ENCODE results near the gene MUC2. TPM values are rescaled to one million over a fixed set of nuclear protein-coding genes. Genes with fewer than 3 reads are reported as not detected.

Gene MUC2
- total RNA-seq, 1 experiment from 2014 or later = not detected

DNA sequence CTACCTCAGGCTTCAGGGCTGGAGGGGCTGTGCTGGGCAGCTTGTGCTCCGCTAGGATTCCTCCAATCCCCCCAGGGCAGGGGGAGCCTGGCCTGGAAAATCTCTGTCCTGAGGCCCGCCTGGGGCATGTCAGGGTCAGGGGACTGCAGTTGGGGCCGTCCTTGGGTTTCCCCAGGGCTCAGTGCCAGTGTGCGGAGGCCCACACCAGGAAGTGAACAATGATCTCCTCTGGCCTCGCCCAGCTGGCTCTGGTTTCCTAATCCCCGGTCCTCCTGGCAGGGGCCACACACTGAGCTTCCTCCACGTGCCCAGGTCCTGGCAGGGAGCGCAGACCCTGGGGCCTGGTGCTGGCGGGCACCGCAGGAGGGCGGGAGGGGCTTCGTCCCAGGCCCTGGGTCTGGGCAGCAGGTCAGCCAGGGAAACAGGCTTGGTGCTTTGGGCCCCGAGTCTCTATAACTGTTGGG, 1.4 kb upstream of the MUC2 start:
- intact Hi-C loops (cut with micrococcal nuclease; ENCODE audit: unreplicated experiment) = no loop called here
- Histone ChIP-seq H3K27ac (ENCODE audit: low read depth, low read length, poor library complexity, severe bottlenecking) (no peak overlapping the region), H3K9me3 (ENCODE audit: low read depth, low read length, poor library complexity, severe bottlenecking) (no peaks in the 10 kb centered on the region), H3K4me3 (ENCODE audit: low read depth, low read length, poor library complexity, severe bottlenecking) (no peak overlapping the region), H3K4me1 (ENCODE audit: insufficient read depth, low read length, poor library complexity, severe bottlenecking) (no peaks in the 10 kb centered on the region), H3K27me3 (replicated peaks; ENCODE audit: insufficient read depth, low read depth, low read length, poor library complexity) (no peaks in the 10 kb centered on the region), H3K36me3 (ENCODE audit: insufficient read depth, low read length, poor library complexity, severe bottlenecking) (no peaks in the 10 kb centered on the region)
- ChIA-PET CTCF (no interaction called here), POLR2A (ENCODE audit: low non-redundant PET) (no interaction called here)
- DNase-seq (ENCODE audit: low spot score) = no peak
- TF ChIP-seq, protein P1, sequence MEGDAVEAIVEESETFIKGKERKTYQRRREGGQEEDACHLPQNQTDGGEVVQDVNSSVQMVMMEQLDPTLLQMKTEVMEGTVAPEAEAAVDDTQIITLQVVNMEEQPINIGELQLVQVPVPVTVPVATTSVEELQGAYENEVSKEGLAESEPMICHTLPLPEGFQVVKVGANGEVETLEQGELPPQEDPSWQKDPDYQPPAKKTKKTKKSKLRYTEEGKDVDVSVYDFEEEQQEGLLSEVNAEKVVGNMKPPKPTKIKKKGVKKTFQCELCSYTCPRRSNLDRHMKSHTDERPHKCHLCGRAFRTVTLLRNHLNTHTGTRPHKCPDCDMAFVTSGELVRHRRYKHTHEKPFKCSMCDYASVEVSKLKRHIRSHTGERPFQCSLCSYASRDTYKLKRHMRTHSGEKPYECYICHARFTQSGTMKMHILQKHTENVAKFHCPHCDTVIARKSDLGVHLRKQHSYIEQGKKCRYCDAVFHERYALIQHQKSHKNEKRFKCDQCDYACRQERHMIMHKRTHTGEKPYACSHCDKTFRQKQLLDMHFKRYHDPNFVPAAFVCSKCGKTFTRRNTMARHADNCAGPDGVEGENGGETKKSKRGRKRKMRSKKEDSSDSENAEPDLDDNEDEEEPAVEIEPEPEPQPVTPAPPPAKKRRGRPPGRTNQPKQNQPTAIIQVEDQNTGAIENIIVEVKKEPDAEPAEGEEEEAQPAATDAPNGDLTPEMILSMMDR (conservative IDR thresholded peaks at IDR 0.05; ENCODE audit: low read depth, low read length) = no peak
- TF ChIP-seq EZH2 (IDR thresholded peaks at IDR 0.05; ENCODE audit: borderline replicate concordance, low read depth, low read length, poor library complexity, severe bottlenecking) = no peak
- no TSS peak for BruUV-seq (replicated peaks)

DNA sequence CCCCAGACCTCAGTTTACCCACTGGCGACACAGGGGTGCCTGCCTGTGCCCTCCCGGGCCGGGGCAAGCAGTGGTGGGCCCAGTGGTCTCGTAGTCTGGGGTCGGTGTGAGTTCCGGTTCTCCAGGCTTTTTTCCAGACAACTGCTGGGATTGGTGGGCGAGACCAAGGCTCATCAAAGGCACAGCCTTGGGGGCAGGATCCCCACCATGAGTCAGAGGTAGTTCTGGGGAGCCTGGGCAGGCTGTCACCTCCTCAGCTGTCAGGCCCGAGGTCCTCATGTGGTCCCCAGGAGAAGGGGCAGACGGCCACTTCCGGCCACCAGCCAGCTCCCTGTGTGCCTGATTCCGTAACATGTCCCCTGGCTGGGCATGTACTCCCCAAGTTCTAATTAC, 827 bp upstream of the MUC2 start:
- intact Hi-C loops (cut with micrococcal nuclease; ENCODE audit: unreplicated experiment) = no loop called here
- CTCF ChIA-PET = no interaction called here
- Histone ChIP-seq H3K4me1 (ENCODE audit: insufficient read depth, low read length, poor library complexity, severe bottlenecking) (no peaks in the 10 kb centered on the region), H3K9me3 (ENCODE audit: low read depth, low read length, poor library complexity, severe bottlenecking) (no peaks in the 10 kb centered on the region), H3K4me3 (ENCODE audit: low read depth, low read length, poor library complexity, severe bottlenecking) (no peak overlapping the region), H3K36me3 (ENCODE audit: insufficient read depth, low read length, poor library complexity, severe bottlenecking) (no peaks in the 10 kb centered on the region), H3K27me3 (replicated peaks; ENCODE audit: insufficient read depth, low read depth, low read length, poor library complexity) (no peaks in the 10 kb centered on the region), H3K27ac (ENCODE audit: low read depth, low read length, poor library complexity, severe bottlenecking) (no peak overlapping the region)
- DNase-seq (ENCODE audit: low spot score) = no peak
- BruUV-seq (replicated peaks) = no TSS peak
- POLR2A ChIA-PET (ENCODE audit: low non-redundant PET) = no interaction called here
- TF ChIP-seq, protein P1 (conservative IDR thresholded peaks at IDR 0.05; ENCODE audit: low read depth, low read length) = no peak
- no peak for TF ChIP-seq EZH2 (IDR thresholded peaks at IDR 0.05; ENCODE audit: borderline replicate concordance, low read depth, low read length, poor library complexity, severe bottlenecking)

DNA sequence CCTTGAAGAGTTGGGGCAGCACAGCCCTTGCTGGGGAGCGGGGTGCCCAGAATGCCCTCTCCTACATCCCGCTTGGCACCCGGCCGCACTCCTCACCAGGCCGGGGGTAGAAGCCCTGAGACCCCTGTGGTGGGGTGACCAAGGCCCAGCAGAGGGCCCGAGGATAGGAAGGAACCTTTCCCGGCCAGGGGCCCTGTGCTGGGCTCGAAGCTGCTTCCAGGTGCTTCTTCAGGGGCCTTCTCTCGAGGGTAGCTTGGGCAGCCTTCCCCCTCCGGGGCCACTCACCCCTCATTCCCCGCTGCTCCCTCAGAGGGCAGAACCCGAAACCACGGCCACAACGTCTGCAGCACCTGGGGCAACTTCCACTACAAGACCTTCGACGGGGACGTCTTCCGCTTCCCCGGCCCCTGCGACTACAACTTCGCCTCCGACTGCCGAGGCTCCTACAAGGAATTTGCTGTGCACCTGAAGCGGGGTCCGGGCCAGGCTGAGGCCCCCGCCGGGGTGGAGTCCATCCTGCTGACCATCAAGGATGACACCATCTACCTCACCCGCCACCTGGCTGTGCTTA, 752 bp downstream of the MUC2 start:
- POLR2A ChIA-PET (ENCODE audit: low non-redundant PET) = no interaction called here
- DNase-seq (ENCODE audit: low spot score) = no peak
- CTCF ChIA-PET = no interaction called here

More for the DNA sequence above, 752 bp downstream of the MUC2 start:
- BruUV-seq (replicated peaks) = no TSS peak
- Histone ChIP-seq H3K4me3 (ENCODE audit: low read depth, low read length, poor library complexity, severe bottlenecking) (no peak overlapping the region), H3K4me1 (ENCODE audit: insufficient read depth, low read length, poor library complexity, severe bottlenecking) (no peaks in the 10 kb centered on the region), H3K27me3 (replicated peaks; ENCODE audit: insufficient read depth, low read depth, low read length, poor library complexity) (no peaks in the 10 kb centered on the region), H3K9me3 (ENCODE audit: low read depth, low read length, poor library complexity, severe bottlenecking) (no peaks in the 10 kb centered on the region), H3K36me3 (ENCODE audit: insufficient read depth, low read length, poor library complexity, severe bottlenecking) (no peaks in the 10 kb centered on the region), H3K27ac (ENCODE audit: low read depth, low read length, poor library complexity, severe bottlenecking) (no peak overlapping the region)
- intact Hi-C loops (cut with micrococcal nuclease; ENCODE audit: unreplicated experiment) = no loop called here
- no peak for TF ChIP-seq EZH2 (IDR thresholded peaks at IDR 0.05; ENCODE audit: borderline replicate concordance, low read depth, low read length, poor library complexity, severe bottlenecking)
- TF ChIP-seq, protein P1 (conservative IDR thresholded peaks at IDR 0.05; ENCODE audit: low read depth, low read length) = no peak
